ENCODE results near the gene OTOL1. TPM values are rescaled to one million over a fixed set of nuclear protein-coding genes. Genes with fewer than 3 reads are reported as not detected.

Gene OTOL1
- not detected in 2 replicates for total RNA-seq (2014; rRNA removed; shearing (Covaris generic))
- total RNA-seq (2022), result not detected in 2 replicates
- Bru-seq, nascent RNA, result not detected
- BruChase-seq, experiment 1, labeled RNA remaining after a 6-hour chase, result not detected
- BruChase-seq, experiment 2, labeled RNA remaining after a 2-hour chase, result percentile 11 among the genes with signal in this experiment
- long read RNA-seq, result 0 reads

DNA sequence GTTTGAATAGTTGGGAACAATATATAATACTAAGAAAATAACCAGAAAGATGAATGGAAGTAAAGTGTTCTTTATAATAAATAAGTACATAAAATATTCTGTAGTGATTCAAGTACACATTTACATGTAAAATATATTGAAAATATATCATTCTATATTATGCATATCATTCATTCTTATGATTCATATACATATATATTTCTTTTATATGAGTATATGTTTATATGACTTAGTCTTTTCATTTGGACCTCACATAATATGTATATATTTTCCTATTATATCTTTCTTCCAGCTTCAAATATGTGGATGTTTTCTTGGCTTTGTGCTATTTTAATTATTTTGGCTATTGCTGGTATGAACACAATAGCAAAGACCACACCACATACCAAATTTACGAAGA is at the start of gene OTOL1:
TSS of gene OTOL1 (plus strand) at position 301 of the 400 bp plus-strand sequence. CDS start at position 301, 0 bp downstream.
- H3K4me2 ChIP-seq (ENCODE audit: low read length), result no peak within 1 kb of the TSS
- no peak within 1 kb of the TSS for H2AFZ ChIP-seq (ENCODE audit: low read length)
- no peaks in the 10 kb centered on the region for H3K9me3 ChIP-seq (ENCODE audit: low read length)
- intact Hi-C loops (cut with micrococcal nuclease; ENCODE audit: unreplicated experiment), result no loop called here
- no peaks in the 10 kb centered on the region for H3K4me1 ChIP-seq (ENCODE audit: insufficient read depth, low read length, poor library complexity, severe bottlenecking)
- no TSS peak for BruUV-seq (replicated peaks)
- CTCF ChIA-PET (ENCODE audit: unreplicated experiment), result no interaction called here
- H3K27ac ChIP-seq (ENCODE audit: low read depth, low read length, poor library complexity, severe bottlenecking), result no peak within 1 kb of the TSS
- POLR2A ChIA-PET, result no interaction called here
- H3K36me3 ChIP-seq (ENCODE audit: insufficient read depth, low read length), result no peaks in the 10 kb centered on the region
- no peaks in the 10 kb centered on the region for H3K9me2 ChIP-seq (ENCODE audit: insufficient read depth, low read length)
- no peak for TF ChIP-seq EZH2phosphoT487 (IDR thresholded peaks at IDR 0.05; ENCODE audit: borderline replicate concordance, low read depth, low read length)
- TF ChIP-seq, protein P1, sequence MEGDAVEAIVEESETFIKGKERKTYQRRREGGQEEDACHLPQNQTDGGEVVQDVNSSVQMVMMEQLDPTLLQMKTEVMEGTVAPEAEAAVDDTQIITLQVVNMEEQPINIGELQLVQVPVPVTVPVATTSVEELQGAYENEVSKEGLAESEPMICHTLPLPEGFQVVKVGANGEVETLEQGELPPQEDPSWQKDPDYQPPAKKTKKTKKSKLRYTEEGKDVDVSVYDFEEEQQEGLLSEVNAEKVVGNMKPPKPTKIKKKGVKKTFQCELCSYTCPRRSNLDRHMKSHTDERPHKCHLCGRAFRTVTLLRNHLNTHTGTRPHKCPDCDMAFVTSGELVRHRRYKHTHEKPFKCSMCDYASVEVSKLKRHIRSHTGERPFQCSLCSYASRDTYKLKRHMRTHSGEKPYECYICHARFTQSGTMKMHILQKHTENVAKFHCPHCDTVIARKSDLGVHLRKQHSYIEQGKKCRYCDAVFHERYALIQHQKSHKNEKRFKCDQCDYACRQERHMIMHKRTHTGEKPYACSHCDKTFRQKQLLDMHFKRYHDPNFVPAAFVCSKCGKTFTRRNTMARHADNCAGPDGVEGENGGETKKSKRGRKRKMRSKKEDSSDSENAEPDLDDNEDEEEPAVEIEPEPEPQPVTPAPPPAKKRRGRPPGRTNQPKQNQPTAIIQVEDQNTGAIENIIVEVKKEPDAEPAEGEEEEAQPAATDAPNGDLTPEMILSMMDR (conservative IDR thresholded peaks at IDR 0.05; ENCODE audit: low read length), result no peak
- DNase-seq (ENCODE audit: low spot score), result no peak
- H3K79me2 ChIP-seq (ENCODE audit: insufficient read depth, low read depth, low read length), result no peaks in the 10 kb centered on the region
- H3K4me3 ChIP-seq (ENCODE audit: low read depth, low read length, poor library complexity, severe bottlenecking), result no peak within 1 kb of the TSS
- H4K20me1 ChIP-seq (ENCODE audit: insufficient read depth, low read length), result no peaks in the 10 kb centered on the region

DNA sequence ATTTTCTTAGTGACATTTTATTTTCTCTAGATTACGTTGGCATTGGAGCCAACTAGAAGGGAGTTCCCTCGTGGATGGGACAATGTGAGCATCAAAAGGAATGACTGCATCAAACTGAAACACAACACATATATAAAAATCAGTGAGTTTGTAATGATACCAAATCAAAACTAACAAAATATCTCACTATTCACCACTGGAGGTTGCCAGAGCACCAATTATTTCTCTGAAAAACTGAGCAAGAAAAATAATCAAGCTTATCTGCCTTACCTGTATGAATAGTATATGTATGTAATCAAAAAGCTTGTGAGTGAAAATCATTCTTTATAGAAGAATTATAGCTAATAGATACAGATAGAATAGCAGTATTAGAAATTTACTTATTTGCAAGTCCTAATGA is 46.8 kb upstream of the OTOL1 start:
- POLR2A ChIA-PET, result interaction anchor here (1.5 kb wide), 1 partner anchor 12 kb away, joined by 5 read pairs; no protein-coding TSS in a partner anchor
- no TSS peak for BruUV-seq (replicated peaks)
- H3K4me3 ChIP-seq (ENCODE audit: low read depth, low read length, poor library complexity, severe bottlenecking), result no peak overlapping the region
- no peak overlapping the region for H3K27ac ChIP-seq (ENCODE audit: low read depth, low read length, poor library complexity, severe bottlenecking)
- H4K20me1 ChIP-seq (ENCODE audit: insufficient read depth, low read length), result no peaks in the 10 kb centered on the region
- H3K4me1 ChIP-seq (ENCODE audit: insufficient read depth, low read length, poor library complexity, severe bottlenecking), result no peaks in the 10 kb centered on the region
- H3K9me3 ChIP-seq (ENCODE audit: low read length), result no peaks in the 10 kb centered on the region
- H2AFZ ChIP-seq (ENCODE audit: low read length), result no peak overlapping the region
- no peaks in the 10 kb centered on the region for H3K36me3 ChIP-seq (ENCODE audit: insufficient read depth, low read length)
- no peak overlapping the region for H3K4me2 ChIP-seq (ENCODE audit: low read length)
- CTCF ChIA-PET (ENCODE audit: unreplicated experiment), result no interaction called here
- intact Hi-C loops (cut with micrococcal nuclease; ENCODE audit: unreplicated experiment), result no loop called here
- DNase-seq (ENCODE audit: low spot score), result no peak
- TF ChIP-seq, protein P1 (conservative IDR thresholded peaks at IDR 0.05; ENCODE audit: low read length), result no peak
- TF ChIP-seq EZH2phosphoT487 (IDR thresholded peaks at IDR 0.05; ENCODE audit: borderline replicate concordance, low read depth, low read length), result no peak
- no peaks in the 10 kb centered on the region for H3K9me2 ChIP-seq (ENCODE audit: insufficient read depth, low read length)
- no peaks in the 10 kb centered on the region for H3K79me2 ChIP-seq (ENCODE audit: insufficient read depth, low read depth, low read length)

DNA sequence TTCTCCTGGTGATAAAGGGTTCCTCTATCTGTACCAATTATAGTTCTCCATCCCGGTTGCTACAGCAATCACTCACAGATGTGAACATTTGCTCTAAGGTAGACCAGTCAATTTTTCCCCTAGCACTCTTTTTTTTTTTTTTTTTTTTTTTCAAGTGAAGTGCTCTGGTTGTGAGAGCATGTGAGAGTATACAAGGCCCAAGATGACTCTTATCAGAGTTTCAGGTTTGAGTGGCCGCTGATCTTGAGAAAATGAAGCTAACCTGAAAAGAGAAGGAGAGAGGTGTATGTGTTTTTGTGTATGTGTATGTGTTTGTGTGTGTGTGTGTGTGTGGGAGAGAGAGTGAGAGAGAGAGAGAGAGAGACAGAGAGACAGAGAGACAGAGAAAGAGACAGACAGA is 44.4 kb upstream of the OTOL1 start:
- Histone ChIP-seq H3K9me2 (ENCODE audit: insufficient read depth, low read length) (no peaks in the 10 kb centered on the region), H3K36me3 (ENCODE audit: insufficient read depth, low read length) (no peaks in the 10 kb centered on the region), H3K27ac (ENCODE audit: low read depth, low read length, poor library complexity, severe bottlenecking) (no peak overlapping the region), H3K4me1 (ENCODE audit: insufficient read depth, low read length, poor library complexity, severe bottlenecking) (no peaks in the 10 kb centered on the region), H3K4me2 (ENCODE audit: low read length) (no peak overlapping the region), H3K9me3 (ENCODE audit: low read length) (no peaks in the 10 kb centered on the region), H3K79me2 (ENCODE audit: insufficient read depth, low read depth, low read length) (no peaks in the 10 kb centered on the region), H4K20me1 (ENCODE audit: insufficient read depth, low read length) (no peaks in the 10 kb centered on the region), H3K4me3 (ENCODE audit: low read depth, low read length, poor library complexity, severe bottlenecking) (no peak overlapping the region), H2AFZ (ENCODE audit: low read length) (no peak overlapping the region)
- intact Hi-C loops (cut with micrococcal nuclease; ENCODE audit: unreplicated experiment), result no loop called here
- TF ChIP-seq EZH2phosphoT487 (IDR thresholded peaks at IDR 0.05; ENCODE audit: borderline replicate concordance, low read depth, low read length), result no peak
- TF ChIP-seq, protein P1 (conservative IDR thresholded peaks at IDR 0.05; ENCODE audit: low read length), result no peak
- BruUV-seq (replicated peaks), result no TSS peak
- DNase-seq (ENCODE audit: low spot score), result no peak
- ChIA-PET CTCF (ENCODE audit: unreplicated experiment) (no interaction called here), POLR2A (interaction anchor here (0.6 kb wide), 1 partner anchor 1676 kb away, joined by 6 read pairs; no protein-coding TSS in a partner anchor)

All from OCI-LY7 (cell line).